ENCODE data around the gene SOHLH1.

DNA sequence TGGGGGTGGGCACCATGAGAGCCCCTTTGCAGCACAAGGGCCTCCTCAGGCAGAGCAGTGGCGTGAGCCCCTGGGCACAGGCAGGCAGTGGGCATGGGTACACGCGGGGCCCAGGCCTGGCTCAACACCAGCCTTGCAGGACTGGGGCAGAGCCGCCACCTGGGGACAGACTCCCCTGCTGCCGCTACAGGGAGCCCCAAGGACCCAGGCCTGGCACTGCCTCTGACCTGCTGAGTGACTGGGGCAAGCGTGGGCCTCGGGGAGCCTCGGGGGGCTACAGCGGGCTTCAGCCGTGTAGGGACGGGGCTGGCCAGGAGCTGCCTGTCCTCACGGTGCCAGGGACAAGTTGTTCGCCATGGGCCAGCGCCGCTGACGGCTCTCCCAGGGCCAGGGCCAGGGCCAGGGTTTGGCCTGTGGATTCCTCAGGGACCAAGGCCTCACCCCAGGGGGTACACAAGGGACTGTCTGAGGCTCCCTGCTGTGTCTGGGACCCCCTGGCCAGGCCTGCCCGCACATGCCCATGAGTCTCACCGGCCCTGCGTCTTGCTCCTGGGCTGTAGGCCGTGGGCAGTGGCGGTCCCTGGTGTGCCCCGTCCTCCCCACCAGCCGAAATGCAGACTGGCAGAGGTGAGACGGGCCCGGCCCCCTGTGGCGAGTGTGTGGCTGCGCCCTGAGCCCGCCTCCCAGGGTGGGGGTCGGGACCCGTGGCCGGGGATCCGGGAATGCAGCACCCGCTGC, 45.2 kb upstream of the SOHLH1 start:
- TF ChIP-seq CEBPB (IDR thresholded peaks at IDR 0.05) (no peak), PHF8 (IDR thresholded peaks at IDR 0.05; ENCODE audit: borderline replicate concordance, low read depth) (no peak), GATA3 (IDR thresholded peaks at IDR 0.05; ENCODE audit: borderline replicate concordance) (no peak), CTCF (IDR thresholded peaks at IDR 0.05) (no peak), ATOH8 (CRISPR knock-in tag; IDR thresholded peaks at IDR 0.05; ENCODE audit: low read depth) (no peak), JUNB (IDR thresholded peaks at IDR 0.05) (no peak), POLR2A (IDR thresholded peaks at IDR 0.05; ENCODE audit: low read length) (no peak), RFX5 (IDR thresholded peaks at IDR 0.05) (no peak), RAD21 (conservative IDR thresholded peaks at IDR 0.05 in 1 of 2, IDR thresholded peaks at IDR 0.05 in 1 of 2) (no peak), MYC (IDR thresholded peaks at IDR 0.05; ENCODE audit: borderline replicate concordance, low read length) (no peak), ZNF302 (CRISPR knock-in tag; IDR thresholded peaks at IDR 0.05) (no peak), ZFP36 (IDR thresholded peaks at IDR 0.05; ENCODE audit: borderline replicate concordance, partially characterized antibody) (no peak), POLR2AphosphoS2 (conservative IDR thresholded peaks at IDR 0.05; ENCODE audit: low read length) (no peak)

Data from A549 (cell line).